Activated CD4-positive, alpha-beta T cell treated with anti-CD3 and anti-CD28 coated beads, Interleukin-2, Interleukin-4, amounts not matched to agents 100 ng/mL and 50 ng/mL, durations not matched to agents 16 hours and 8 hours (primary cell): Measurements from ENCODE around the gene GLIS2.
A peak's percentile ranks its signal among the peaks of the same experiment; 100 is the strongest.

Experiments
- DNase-seq: peaks from one replicate; pipeline ENCODE4 v3.0.0-alpha.2; 2020; ENCODE audit warnings: low spot score

The GLIS2 gene

DNA sequence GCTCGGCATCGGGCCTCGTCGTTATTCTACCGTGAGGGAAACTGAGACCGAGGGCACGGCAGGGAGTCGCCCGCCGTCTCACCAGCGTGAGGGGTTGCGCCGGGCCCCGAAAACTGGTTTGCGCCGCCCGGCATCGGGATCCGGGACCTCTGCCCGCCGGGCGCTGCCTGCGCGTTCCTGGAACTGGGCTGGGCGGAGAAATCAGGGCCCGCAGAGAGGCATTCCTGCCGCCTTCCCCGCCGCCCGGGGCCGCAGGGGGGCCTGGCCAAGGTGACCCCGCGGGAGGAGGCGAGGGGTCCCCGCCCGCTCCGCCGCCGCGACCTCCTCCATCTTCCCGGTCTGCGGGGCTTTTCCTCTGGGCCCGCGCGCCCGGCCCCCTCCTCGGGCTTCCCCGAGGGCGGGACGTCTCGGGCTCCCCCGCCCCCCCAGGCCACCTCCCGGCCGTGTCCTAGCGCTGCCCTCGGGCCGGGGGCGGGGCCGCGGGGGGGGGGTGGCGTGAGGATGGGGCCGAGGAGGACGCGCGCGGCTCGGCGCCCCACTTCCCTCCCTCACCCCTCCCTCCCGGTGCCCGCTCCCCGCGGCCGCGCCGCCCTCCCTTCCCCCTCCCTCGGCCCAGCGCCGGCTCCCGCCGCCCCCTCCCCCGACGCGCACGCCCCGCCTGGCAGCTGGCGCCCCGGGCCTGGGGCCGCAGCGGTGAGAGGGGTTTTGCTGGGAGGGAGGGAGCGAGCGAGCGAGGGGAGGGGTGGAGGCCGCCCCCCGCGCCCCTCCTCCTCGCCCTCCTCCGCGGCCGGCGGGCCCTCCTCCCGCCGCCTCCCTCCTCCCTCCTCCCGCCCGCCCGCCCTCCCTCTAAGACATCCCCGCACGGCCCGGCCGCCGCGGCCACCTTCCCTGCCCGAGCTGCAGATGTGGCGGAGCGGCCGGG, at the start of gene GLIS2:
TSS of gene GLIS2 (plus strand) at position 882 of the 922 bp plus-strand sequence. CDS start 16,214 bp downstream, outside the sequence.
- no peak for DNase-seq

DNA sequence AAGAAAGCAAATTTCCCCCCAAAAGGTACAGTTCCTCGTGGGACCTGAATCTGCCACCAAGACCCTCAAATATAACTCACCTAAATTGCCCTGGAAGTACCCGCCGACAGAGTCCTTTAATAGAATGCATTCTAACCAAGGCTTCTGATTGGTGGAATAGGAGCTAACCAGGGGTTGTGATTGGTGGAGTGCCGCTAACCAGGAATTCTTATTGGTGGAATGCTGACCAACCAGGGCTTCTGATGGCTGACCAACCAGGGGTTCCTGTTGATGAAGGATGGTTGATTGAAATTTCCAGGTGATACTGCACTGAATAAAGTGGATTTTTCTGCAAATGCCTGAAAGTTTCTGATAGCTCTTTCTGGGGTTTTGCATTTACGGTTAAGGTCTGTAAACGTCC, 49.5 kb upstream of the GLIS2 start:
- no peak for DNase-seq

DNA sequence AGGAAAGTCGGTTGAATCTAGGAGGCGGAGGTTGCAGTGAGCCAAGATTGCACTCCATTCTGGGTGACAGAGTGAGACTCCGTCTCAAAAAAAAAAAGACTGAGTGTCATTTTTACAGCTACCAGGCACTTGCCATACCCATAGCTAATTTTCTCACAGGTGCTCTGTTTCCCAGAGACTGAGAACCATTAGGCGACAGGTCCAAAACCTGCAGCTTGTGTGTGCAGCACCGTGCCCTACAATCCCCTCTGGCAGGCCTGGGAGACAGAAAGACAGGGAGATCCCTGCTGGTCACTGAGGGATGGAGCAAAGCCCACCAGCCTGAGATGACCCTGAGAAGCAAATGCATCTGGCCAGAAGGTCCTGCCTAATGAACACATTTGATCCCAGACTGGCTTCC, 45.8 kb upstream of the GLIS2 start:
- no peak for DNase-seq

DNA sequence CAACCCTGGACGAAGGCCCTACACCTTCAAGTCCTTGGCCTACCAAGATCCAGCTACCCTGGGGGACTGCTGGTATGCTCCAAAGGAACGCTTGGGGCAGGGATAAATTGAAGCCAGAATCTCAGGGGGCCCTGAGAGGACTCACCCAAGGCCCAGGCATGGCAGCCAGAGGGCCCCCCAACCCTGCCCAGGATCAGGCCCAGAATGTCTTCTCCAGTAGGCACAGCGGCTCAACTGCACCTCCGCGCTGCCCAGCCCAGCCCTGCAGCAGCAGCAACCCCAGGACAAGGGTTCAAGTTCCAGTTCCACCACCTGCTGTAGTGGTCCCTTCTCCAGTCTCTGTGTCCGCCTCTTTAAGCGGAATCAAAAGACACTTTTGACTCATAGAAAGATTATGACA, 45.3 kb upstream of the GLIS2 start:
- DNase-seq, result no peak

DNA sequence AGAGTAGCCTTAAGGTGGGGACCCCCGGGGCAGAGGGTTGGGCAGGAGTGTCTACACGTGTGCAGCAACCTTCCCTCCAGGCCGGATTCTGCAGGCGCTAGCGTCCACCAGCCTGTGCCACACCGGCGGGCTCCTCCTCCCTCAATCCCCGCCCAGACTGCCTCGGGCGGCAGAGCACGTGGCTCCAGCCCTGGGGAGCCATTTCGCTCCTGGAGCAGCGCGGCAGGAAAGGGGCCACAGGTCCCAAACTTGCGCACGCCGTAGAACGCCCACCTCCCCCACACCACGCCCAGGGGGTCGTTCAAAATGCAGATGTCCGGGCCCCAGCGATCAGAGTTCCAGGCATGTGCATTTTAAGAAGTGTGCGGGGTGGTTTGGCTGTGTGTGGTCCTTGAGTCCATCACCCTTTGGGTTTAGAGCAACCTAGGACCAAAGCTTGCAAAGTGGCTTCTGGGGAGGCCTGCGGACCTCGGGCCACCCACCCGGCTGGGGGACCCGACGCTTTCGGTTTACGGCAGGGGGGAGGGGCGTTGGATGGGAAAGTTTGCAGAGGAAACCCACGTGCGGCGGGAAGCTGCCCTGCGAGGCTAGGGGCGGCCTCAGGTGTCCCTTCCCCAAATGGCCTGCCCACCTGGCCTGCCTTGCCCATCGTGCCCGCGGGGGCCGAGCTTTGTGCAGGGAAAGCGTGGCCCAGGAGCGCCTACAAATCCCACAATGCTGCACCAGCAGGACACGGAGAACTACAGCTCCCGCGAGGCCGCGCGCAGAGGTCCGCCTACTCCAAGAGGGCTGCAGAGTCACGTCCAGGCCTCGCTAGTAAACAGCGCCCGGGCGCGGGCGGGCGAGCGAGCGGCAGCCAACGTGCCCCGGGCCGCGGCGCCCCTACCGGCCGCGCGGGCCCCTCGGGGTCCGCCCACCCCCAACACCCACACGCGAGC, 44.4 kb upstream of the GLIS2 start:
- DNase-seq, result peak; percentile 92

DNA sequence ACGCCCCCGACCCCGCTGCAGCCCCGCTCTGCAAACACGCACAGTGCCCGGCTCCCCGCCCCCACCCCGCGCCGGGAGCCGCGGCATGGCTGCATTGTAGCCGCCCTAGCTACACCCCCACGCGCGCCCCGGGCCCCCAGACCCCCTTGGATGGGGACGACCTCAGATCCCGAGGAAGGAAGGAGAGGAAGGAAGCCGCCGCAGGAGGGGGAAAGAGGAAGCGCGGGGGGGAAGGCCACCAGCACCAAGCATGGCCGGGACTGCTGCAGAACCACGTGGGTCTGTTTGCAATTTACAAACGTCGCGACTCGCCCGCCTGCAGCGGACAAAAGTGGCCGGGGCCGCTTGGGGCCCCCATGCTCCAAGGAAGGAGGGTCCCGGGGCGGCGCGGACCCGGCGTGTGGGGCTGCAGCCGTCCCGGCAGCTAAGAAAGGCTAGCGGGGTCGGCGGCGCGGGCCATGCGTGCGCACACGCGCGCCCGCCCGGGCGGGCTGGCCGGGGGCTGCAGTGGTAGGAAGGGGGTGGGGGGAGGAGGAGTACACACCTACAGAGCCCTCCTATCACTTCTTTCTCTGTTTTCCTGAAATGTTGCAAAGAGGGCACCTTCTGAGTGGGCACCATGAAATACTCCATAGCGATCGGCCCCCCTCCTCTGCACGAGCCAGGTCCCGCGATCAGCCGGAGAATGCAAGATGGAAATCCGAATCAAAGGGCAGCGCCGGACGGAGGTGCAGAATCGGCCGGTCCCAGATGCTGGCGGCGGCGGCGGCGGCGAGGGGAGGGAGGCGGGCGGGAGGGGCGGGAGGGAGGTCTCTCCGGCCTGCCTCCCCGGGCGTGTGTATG, 43.5 kb upstream of the GLIS2 start:
- no peak for DNase-seq

DNA sequence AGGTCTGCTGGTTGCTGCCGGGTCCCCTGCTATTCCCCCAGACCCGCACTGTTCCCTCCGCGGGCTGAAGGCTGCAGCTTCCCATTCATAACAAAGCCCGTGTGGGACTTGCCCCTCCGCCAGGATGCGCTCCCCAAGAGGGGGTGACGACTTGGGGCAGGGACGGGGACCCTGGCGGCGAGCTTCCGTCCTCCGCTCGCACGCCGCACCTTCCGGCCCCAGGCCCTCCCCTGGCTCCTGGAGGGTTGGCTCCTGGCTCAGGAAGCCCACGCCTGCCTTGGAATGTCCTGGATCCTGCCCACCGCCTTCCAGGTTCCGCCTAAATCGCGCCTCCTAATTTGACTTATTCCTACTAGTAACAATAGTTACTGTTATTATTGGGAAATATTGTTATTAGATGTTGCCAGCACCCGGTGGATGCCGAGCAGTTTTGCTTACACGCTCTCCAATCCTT, 42.0 kb upstream of the GLIS2 start:
- DNase-seq, result peak; percentile 56

DNA sequence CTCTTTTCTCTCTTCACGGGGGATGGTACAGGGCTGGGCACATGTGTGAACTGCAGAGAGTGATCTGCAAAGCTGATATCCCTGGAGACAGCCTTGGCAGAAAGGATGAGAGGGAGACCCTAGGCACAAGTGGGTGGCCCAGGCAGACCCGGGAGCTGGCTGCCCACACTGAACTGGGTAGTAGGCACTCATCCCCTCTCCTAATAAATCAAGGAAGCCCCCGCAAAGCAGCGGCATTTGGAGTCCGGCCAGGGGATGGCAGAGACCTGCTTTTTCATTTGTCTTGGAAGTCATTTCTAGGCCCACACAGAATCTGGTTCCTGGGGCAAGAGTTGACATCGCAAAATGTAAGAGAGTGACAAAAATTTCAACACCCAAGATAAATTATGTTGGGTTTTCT, 40.0 kb upstream of the GLIS2 start:
- DNase-seq, result no peak

DNA sequence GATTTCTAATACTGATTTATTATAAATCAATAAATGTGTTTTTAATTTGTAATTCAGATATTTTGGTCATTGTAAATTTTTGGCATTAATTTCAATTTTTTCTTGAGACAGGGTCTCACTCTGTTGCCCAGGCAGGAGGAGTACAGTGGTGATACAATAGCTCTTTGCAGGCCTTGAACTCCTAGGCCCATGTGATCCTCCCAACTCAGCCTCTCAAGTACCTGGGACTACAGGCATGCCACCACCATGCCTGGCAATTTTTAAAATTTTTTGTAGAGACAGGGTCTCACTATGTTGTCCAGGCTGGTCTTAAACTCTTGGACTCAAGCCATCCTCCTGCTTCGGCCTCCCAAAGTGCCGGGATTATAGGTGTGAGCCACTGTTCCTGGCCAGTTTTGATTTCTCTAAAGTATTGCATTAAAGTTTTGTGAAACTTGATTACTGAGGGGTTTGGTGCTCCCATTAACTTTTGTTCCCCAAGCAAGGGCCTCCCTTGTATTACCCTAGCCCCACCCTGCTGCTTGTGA, 37.8 kb upstream of the GLIS2 start:
- no peak for DNase-seq

DNA sequence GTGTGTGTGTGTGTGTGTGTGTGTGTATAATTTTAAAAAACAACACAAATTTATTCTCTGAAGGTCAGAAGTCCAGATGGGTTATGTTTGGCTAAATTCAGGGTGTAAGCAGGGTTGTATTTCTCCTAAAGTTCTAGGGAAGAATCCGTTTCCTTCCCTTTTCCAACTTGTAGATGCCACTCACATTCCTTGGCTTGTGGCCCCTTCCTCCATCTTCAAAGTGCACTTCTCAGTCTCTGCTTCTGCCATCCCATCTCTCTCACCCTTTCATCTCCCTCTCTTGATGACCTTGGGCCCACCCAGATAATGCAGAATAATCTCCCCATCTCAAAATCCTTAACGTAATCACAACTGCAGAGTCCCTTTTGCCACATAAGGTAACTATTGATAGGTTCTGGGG, 35.2 kb upstream of the GLIS2 start:
- no peak for DNase-seq

DNA sequence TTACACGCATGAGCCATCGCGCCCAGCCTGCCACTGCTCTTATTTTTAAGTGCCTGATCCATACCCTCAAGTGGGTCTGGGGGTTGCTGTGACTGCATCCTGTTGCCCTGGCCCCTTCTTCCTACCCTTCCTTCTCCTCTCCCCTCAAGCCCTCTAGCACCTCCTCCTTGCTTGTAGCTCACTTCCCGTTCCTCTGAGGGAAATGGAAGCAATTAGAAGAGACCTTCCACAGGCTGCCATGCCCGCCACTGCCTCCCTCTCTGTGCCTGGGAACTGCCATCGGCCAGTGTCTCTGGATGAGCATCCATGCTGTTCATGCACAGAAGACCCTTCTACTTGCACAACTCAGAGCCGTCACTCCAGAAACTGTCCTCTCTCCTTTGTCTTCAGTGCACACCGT, 32.4 kb upstream of the GLIS2 start:
- DNase-seq, result no peak

DNA sequence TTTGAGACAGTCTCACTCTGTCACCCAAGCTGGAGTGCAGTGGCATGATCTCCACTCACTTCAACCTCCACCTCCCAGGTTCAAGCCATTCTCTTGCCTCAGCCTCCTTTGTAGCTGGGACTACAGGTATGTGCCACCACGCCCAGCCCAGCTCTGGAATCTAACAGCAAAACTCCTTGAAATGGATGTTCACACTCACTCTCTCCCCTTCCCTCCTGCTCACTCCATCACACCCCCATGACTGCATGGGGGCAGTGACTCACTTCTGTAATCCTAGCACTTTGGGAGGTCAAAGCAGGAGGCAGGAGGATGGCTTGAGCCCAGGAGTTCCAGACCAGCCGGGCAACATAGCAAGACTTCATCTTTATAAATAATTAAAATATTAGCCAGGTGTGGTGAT, 31.9 kb upstream of the GLIS2 start:
- DNase-seq, result no peak

DNA sequence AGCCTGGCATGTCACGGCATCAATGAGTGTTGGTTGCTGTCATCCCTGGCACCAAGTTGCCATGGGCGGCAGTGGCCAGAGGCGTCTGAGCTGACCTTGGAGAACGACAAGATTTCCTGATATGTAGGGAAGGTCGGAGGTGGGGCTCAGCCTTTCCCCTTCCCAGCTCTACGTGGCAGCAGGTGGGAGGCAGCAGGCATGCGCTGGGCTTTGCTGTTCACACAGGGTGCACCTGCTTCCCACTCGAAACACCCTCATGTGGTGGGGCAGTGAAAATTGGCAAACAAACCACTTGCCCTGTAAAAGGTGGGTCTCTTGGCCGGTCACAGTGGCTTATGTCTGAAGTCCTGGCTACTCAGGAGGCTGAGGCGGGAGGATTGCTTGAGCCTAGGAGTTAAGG, 30.7 kb upstream of the GLIS2 start:
- no peak for DNase-seq

DNA sequence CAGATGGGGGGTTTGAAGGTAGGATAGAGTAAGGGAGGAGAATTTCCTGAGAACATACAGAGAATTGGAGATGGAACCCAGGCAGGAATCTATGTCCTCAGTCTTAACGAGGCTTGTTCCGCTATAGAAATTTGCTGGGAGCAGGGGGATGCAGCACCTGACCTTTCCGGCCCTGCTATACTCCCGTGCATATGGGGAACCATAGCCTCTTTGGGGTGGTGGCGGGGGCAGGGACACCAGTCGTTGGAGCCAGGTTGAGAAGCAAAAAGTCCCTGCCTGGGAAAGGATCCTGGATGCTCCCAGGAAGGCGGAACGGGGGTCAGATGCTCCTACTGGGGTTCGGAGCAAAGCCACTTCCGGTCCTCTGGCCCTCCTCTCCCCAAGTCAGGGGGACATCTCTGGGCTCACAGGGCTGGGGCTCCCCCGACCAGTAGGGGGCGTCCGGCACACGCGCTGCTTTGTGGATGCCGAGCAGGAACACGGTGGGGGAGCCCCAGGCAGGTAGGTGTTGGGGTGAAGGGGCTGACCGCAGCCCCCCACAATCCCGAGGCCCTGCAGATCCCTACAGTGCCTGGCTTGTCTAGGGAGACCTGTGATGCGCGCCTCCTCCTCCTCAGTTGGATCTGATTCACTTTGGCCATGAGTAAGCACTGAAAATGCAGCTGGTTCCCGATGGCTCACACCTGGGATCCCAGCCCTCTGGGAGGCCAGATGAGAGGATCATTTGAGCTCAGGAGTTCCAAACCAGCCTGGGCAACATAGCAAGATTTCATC, 27.5 kb upstream of the GLIS2 start:
- peak; percentile 81 for DNase-seq

DNA sequence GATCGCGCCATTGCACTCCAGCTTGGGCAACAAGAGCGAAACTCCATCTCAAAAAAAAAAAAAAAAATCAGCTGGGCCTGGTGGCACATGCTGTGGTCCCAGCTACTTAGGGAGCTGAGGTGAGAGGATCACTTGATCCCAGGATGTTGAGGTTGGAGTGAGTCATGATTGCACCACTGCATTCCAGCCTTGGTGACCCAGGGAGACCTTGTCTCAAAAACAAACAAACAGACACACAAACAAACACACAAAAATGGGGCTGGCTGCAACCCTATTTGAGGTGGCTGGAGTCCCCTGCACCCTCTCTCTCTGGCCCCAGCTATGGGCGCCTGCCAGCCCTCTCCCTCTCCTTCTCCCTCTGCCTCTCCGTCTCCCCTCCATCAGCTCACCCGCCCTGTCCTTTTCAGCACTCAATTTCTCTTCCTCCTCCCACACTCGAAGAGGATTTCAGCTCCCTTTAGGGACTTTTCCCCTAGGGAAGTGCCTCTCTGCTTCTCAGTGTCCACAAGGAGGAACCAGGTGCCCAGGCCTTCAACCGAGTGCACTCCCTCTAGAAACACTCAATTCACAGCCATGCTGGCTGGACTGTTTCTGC, 25.5 kb upstream of the GLIS2 start:
- no peak for DNase-seq

DNA sequence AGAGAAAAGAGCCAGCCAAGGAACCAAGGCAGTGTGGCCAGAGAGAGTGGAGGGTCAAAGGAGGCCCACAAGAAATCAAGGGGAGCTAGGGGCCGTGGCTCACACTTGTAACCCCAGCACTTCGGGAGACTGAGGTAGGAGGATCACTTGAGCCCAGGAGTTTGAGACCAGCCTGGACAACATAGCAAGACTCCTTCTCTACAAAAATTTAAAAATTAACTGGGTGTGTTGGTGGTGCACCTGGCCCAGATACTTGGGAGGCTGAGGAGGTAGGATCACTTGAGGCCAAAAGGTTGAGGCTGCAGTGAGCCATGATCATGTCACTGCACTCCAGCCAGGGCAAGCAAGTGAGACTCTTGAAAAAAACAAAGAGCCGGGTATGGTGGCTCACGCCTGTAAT, 24.2 kb upstream of the GLIS2 start:
- no peak for DNase-seq

DNA sequence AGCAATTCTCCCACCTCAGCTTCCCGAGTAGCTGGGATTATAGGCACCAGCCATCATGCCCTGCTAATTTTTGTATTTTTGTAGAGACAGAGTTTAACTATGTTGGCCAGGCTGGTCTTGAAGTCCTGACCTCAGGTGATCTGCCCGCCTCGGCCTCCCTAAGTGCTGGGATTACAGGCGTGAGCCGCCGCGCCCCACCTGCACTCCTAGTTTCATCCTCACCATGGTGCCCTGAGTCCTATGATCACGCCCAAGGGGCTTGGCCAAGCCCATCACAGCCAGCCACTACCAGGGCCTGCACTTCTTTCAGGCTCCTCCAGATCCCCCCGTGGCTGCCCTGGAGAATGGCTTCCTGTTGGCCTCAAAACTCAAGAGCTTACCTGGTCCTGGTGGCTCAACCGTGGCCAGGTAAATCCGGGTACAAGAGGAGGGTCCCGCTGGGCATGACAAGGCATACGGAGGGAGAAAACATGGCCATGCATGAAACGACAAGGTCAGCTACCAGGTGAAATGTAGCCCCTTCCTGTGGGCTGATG, 22.6 kb upstream of the GLIS2 start:
- DNase-seq, result no peak

DNA sequence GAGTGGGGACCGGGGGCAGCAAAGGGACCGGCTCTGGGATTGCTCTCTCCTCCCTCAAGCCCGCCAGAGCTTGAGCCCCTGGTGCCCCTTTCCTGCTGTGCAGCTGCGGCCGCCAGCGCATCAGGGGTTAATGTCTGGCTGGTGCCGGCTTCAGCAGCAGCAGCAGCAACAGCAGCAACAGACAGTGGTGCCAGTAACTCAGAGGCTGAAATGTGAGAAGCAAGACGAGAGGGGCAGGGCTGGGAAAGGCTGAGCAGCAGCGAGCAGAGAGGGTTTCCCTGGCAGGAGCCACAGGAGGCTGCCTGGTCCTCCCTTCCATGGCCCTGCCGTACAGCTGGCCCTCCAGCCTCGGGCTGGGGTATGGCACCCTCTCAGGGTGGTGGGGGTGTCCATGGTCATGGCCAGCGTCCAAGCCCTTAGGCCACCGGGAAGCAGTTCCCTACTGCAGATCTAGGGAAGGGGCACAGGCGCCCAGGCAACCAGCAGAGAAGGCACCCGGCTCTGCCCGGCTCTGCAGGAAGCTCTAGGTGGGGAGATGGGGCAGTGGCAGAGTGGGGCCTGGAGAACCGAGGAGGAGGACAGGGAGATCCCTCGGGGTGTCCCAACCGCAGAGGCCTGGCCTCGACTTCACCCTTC, 21.9 kb upstream of the GLIS2 start:
- no peak for DNase-seq

DNA sequence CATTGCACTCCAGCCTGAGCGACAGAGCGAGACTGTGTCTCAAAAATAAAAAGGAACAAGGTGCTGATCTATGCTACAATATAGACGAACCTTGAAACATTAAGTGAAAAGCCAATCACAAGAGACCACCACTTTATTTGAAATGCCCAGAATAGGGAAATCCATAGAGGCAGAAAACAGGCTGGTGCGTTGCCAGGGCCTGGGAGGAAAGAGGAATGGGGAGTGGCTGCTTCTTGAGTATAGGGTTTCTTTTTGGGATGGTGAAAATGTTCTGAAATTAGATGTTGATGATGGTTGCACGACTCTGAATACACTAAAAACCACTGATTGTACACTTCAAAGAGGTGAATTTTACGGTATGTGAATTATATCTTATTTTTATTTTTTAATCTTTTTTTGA, 20.3 kb upstream of the GLIS2 start:
- no peak for DNase-seq

DNA sequence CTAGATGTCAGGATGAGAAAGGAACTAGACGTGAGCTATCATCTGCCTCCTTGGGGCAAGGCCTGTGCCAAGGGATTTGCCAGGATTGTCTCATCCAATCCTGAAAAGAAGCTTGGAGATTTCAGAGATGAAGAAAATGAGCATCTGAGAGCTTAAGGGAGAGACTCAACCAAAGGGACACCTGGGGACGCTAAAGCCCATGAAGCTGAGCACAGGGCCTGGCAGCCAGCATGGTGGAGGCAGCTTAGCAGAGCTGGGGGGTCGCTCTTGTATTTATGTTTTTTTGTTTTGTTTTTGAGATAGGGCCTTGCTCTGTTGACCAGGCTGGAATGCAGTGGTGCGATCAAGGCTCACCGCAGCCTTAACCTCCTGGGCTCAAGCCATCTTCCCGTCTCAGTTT, 18.4 kb upstream of the GLIS2 start:
- DNase-seq, result no peak
